ENCODE measurements around the gene GPR108. TPM values are rescaled to one million over a fixed set of nuclear protein-coding genes. Genes with fewer than 3 reads are reported as not detected.
A peak's percentile ranks its signal among the peaks of the same experiment; 100 is the strongest.

Gene GPR108
- total and polyA plus RNA-seq, 2 of the 13 experiments (the other 11 are each of a cell fraction or from before 2014, with no cell fraction given) = 36.4 to 63.0 TPM

DNA sequence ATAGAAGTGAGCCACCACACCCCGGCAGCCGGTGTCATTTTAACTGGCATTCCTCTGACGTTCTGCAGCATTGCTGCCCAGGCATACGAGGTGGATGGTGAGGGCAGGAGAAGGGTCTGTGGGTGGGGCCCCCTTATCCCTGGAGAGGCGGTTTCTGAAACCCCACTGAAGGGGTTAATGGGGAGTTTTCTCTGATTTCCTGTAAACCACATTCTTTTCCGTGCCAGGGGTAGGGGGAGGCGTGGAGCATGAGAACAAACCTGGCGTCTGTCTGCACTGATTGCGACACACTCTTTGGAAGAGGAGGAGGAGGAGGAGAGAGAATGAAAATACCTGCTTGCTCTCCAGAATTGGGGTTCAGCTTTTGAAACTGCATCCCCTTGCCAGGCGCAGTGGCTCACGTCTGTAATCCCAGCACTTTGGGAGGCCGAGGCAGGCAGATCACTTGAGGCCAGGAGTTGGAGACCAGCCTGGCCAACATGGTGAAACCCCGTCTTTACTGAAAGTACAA lies 14.2 kb downstream of the GPR108 start (continued):
- TF ChIP-seq, protein P1, sequence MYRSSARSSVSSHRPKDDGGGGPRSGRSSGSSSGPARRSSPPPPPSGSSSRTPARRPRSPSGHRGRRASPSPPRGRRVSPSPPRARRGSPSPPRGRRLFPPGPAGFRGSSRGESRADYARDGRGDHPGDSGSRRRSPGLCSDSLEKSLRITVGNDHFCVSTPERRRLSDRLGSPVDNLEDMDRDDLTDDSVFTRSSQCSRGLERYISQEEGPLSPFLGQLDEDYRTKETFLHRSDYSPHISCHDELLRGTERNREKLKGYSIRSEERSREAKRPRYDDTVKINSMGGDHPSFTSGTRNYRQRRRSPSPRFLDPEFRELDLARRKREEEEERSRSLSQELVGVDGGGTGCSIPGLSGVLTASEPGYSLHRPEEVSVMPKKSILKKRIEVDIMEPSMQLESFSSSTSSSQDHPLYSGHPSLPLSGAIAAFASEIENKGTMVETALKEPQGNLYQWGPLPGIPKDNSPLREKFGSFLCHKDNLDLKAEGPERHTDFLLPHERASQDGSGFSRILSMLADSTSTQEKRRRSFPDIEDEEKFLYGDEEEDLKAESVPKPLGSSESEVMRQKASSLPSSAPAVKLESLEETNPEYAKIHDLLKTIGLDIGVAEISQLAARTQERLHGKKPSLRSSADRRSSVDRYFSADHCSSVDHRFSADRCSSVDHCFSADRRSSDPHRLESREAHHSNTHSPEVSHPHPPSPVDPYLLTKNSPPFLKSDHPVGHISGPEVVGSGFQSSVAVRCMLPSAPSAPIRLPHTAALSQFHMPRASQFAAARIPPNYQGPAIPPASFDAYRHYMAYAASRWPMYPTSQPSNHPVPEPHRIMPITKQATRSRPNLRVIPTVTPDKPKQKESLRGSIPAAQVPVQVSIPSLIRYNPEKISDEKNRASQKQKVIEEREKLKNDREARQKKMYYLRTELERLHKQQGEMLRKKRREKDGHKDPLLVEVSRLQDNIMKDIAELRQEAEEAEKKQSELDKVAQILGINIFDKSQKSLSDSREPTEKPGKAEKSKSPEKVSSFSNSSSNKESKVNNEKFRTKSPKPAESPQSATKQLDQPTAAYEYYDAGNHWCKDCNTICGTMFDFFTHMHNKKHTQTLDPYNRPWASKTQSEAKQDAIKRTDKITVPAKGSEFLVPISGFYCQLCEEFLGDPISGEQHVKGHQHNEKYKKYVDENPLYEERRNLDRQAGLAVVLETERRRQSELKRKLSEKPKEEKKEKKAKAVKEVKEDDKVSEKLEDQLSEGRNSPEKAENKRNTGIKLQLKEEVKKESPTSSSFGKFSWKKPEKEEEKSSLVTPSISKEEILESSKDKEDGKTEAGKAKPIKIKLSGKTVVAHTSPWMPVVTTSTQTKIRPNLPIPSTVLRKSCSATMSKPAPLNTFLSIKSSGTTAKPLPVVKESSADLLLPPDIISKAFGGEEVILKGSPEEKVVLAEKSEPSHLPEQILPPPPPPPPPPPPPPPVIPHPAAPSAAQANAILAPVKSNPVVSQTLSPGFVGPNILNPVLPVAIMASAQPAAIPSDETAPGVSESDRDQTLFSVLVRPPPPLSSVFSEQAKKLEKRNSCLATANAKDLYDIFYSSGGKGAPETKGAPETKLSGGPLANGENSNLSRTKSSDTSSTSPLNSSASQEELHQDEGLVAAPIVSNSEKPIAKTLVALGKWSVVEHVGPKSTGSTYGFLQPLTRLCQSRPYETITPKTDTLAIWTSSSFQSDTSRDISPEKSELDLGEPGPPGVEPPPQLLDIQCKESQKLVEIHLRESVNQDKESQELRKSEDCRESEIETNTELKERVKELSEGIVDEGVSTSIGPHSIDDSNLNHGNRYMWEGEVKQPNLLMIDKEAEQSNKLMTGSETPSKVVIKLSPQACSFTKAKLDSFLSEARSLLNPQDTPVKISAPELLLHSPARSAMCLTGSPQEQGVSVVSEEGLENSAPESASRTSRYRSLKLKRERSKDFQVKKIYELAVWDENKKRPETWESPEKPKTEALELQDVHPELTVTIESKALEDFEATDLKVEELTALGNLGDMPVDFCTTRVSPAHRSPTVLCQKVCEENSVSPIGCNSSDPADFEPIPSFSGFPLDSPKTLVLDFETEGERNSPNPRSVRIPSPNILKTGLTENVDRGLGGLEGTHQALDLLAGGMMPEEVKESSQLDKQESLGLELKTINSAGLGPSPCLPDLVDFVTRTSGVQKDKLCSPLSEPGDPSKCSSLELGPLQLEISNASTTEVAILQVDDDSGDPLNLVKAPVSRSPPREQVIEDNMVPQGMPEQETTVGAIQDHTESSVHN (CRISPR knock-in tag; IDR thresholded peaks at IDR 0.05) = no peak
- TF ChIP-seq, protein P2, sequence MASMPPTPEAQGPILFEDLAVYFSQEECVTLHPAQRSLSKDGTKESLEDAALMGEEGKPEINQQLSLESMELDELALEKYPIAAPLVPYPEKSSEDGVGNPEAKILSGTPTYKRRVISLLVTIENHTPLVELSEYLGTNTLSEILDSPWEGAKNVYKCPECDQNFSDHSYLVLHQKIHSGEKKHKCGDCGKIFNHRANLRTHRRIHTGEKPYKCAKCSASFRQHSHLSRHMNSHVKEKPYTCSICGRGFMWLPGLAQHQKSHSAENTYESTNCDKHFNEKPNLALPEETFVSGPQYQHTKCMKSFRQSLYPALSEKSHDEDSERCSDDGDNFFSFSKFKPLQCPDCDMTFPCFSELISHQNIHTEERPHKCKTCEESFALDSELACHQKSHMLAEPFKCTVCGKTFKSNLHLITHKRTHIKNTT (CRISPR knock-in tag; IDR thresholded peaks at IDR 0.05) = no peak
- TF ChIP-seq SRSF9 (IDR thresholded peaks at IDR 0.05; ENCODE audit: borderline replicate concordance, insufficient read depth, low read depth, low read length, poor library complexity, severe bottlenecking) (no peak), SETDB1 (CRISPR knock-in tag; IDR thresholded peaks at IDR 0.05; ENCODE audit: borderline replicate concordance) (no peak), ZNF713 (CRISPR knock-in tag; IDR thresholded peaks at IDR 0.05) (no peak), IRF2 (CRISPR knock-in tag; IDR thresholded peaks at IDR 0.05) (peak; percentile 80), GLI4 (CRISPR knock-in tag; IDR thresholded peaks at IDR 0.05; ENCODE audit: borderline replicate concordance) (no peak), ZNF33A (CRISPR knock-in tag; IDR thresholded peaks at IDR 0.05; ENCODE audit: borderline replicate concordance) (no peak), SMARCE1 (IDR thresholded peaks at IDR 0.05; ENCODE audit: borderline replicate concordance) (no peak), ZNF446 (CRISPR knock-in tag; IDR thresholded peaks at IDR 0.05) (no peak), ZNF749 (CRISPR knock-in tag; IDR thresholded peaks at IDR 0.05; ENCODE audit: borderline replicate concordance) (no peak)
- TF ChIP-seq, protein P3, sequence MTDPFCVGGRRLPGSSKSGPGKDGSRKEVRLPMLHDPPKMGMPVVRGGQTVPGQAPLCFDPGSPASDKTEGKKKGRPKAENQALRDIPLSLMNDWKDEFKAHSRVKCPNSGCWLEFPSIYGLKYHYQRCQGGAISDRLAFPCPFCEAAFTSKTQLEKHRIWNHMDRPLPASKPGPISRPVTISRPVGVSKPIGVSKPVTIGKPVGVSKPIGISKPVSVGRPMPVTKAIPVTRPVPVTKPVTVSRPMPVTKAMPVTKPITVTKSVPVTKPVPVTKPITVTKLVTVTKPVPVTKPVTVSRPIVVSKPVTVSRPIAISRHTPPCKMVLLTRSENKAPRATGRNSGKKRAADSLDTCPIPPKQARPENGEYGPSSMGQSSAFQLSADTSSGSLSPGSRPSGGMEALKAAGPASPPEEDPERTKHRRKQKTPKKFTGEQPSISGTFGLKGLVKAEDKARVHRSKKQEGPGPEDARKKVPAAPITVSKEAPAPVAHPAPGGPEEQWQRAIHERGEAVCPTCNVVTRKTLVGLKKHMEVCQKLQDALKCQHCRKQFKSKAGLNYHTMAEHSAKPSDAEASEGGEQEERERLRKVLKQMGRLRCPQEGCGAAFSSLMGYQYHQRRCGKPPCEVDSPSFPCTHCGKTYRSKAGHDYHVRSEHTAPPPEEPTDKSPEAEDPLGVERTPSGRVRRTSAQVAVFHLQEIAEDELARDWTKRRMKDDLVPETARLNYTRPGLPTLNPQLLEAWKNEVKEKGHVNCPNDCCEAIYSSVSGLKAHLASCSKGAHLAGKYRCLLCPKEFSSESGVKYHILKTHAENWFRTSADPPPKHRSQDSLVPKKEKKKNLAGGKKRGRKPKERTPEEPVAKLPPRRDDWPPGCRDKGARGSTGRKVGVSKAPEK (CRISPR knock-in tag; IDR thresholded peaks at IDR 0.05; ENCODE audit: borderline replicate concordance) = no peak
